Esophagus muscularis mucosa (tissue), 4 donors: Measurements from ENCODE around the gene CIAO2A.

Source experiments
- CTCF ChIP-seq, 3 experiments: fragments of 200-600 bp in 2 of 3; fragments of 450-650 bp in 1 of 3; sonication (generic) in 2 of 3; IDR thresholded peaks; one replicate each; pipeline ENCODE4 v1.5.1; 2017 to 2019; ENCODE audit warnings: antibody characterized with exemption in 3 of 3, mild to moderate bottlenecking in 2 of 3, moderate library complexity in 1 of 3
- EP300 ChIP-seq: sonication (generic); formaldehyde crosslinking; IDR thresholded peaks from one replicate; pipeline ENCODE4 v1.6.1; 2017; ENCODE audit warnings: antibody characterized with exemption
- POLR2A ChIP-seq: fragments of 450-650 bp; IDR thresholded peaks from one replicate; pipeline ENCODE4 v1.6.1; 2017; ENCODE audit warnings: antibody characterized with exemption, moderate library complexity, mild to moderate bottlenecking, low read depth
- POLR2AphosphoS5 ChIP-seq, 2 donors: sonication (generic); formaldehyde crosslinking; IDR thresholded peaks; one replicate each; pipeline ENCODE4 v1.6.1; 2017; ENCODE audit warnings: antibody characterized with exemption in 2 of 2

DNA sequence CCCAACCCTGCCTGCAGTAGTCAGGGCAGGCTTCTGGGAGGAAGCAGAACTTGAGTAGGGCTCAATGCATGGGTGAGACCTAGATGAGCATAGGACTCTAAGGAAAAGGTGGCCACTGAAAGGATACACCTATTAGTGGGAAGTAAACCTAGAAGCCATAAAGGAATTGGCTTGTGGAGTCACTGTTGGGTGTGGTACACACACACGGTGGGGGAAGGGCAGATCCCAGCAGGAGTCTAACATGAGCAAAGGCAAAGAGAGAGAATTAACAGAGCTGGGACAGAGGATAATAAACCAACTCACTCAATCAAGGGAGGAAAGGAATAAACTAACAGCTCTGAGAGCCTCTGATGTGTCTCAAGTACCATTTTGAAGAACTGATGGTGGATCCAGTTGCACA lies 70.4 kb downstream of the CIAO2A start:
- TF ChIP-seq CTCF (IDR thresholded peaks at IDR 0.05) (no peak), POLR2A (no peak), EP300 (no peak), POLR2AphosphoS5 (IDR thresholded peaks at IDR 0.05) (no peak)
